ENCODE measurements around the gene DIRAS1.
"Not testable (repeated sequence)": the region's sequence is repeated elsewhere in the genome, so short reads cannot be mapped to it uniquely, and the experiment has no call there.

The DIRAS1 gene

DNA sequence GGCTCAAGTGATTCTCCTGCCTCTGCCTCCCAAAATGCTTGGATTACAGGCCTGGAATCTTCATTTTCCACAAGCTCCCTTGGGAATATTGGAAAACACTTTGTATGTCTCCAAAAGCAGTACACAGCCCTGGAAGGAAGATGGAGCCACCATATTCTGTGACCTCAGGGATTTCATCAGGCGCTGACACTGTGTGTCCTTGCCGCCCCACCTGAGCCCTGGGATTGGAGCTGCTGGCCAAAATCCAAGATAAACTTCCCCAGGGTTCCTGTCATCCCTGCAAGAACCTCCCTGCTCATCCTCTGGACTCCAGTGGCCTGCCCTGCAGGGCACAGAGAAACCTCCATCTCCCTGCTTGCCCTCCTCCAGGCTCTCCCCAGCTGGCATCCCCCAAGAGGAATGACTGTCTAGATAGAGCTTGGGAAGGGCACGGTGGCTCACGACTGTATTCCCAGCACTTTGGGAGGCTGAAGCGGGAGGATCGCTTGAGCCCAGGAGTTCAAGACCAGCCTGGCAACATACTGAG lies 17.4 kb downstream of the DIRAS1 start:
- DNase-seq: no peak

DNA sequence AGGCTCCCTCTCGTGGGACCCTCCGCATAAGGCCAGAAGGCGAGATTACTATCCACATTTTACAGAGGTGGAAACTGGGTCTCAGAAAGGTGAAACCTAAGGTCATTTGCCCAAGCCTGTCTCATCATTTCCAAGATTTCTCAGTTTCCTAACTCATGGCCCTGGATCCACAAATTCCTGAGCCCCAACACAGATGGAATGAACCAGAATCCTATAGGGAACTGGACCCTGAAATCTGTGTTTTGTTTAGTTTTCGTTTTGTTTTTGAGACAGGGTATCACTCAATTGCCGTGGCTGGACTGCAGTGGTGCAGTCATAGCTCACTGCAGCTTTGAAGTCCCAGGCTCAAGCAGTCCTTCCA lies 18.1 kb downstream of the DIRAS1 start:
- DNase-seq: no peak

DNA sequence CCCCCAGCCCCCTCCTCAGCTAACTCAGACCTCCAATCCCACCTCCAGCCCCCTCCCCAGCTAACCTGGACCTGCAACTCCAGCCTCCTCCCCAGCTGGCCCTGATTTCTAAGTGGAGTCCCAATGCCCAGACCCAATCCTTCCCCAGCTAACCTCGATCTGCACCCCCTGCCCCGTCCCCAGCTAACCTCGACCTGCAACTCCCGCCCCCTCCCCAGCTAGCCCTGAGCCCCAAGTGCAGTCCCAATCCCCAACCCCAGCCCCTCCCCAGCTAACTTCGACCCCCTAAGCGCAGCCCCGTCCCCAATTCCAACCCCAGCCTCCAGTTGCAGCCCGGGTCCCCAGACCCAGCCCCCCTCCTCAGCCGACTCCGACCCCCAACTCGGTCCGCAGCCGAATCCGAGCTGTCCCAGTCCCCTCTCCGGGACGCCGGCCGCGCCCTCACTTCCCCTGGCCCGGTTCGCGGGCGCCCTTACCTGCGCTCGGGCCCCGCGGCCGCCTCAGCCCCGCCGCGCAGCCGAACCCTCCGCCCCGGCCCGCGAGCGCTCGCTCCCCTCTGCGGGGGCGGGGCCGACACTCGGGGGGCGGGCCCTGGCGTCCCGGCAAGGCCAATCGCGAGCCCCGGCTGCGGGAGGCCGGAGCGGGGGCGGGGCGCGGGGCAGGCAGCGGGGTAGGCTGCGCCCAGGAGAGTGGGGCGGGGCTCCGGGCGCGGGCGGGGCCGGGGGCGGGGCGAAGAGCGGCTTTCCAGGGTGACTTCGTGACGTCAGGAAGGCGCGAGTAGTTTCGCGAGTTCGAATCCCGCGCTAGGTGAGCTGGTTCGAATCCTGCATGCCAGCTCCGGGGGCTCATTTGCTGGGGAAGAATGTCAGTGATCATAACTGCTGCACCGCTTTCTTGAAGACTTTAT lies 18.7 kb downstream of the DIRAS1 start, which contains the start of gene GNG7:
Gene GNG7, minus strand, starts transcription at position 525 of the 907 bp plus-strand sequence. CDS start 182,006 bp downstream, outside the sequence.
- DNase-seq: peak; percentile 85

DNA sequence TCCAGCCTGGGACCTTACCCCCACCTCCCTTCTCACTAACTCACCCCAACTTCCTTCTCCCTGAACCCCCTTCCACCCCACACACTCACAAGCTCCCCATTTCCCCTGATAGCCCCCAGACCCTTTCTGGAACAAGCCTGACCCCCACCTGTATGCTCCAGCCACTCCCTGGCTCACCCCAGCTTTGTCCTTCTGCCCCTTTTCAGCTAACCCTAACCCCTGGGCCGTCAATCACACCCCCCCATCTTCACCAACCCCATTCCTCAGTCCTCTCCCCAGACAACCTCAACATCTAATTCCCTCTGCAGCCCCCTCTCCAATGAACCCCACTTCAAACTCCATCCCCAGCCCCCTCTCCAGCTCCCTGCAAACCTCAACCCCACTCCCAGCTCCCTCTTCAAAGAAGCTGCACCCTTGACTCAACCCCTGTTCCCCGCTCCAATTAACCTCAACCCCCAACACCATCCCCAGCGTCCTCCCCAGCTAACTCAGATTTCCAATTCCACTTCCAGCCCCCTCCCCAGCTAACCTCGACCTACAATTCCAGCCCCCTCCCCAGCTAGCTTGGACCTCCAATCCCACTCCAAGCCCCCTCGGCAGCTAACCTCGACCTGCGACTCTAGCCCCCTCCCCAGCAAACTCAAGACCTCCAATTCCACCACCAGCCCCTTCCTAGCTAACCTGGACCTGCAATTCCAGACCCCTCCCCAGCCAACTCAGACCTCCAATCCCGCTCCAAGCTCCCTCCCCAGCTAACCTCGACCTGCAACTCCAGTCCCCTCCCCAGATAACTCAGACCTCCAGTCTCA lies 19.6 kb downstream of the DIRAS1 start:
- no peak for DNase-seq

DNA sequence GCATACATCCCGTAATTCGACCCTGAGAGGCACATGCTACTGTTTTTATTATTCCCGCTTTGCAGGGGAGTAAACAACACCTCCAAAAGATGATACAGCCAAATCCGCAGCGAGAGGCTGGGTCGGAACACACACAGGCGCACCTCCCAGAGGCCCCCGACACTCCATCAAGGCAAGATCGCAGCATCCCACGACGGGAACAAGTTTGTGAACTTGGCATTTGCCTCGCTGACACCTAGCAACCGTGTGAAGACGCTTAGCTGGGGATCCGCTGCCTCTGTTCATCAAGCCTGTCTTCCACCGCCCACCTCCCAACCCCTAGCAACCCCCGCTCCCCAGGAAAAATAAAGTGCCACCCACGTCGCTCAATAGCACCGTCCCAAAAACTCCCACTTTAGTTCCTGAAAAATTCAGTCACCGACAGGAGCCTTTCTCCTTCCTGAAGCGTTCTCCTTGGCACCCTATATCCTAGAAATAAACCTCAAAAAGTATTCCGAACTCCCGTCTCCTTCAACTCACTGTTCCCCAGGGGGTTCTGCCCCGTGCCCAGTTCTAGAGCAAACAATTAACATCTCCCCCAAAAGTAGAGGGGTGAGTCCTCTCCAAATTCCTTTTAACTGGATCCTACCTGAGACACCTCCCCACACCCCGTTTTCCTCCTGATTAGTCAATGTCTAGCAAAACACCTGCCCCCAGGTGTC lies 20.4 kb downstream of the DIRAS1 start:
- no peak for DNase-seq

DNA sequence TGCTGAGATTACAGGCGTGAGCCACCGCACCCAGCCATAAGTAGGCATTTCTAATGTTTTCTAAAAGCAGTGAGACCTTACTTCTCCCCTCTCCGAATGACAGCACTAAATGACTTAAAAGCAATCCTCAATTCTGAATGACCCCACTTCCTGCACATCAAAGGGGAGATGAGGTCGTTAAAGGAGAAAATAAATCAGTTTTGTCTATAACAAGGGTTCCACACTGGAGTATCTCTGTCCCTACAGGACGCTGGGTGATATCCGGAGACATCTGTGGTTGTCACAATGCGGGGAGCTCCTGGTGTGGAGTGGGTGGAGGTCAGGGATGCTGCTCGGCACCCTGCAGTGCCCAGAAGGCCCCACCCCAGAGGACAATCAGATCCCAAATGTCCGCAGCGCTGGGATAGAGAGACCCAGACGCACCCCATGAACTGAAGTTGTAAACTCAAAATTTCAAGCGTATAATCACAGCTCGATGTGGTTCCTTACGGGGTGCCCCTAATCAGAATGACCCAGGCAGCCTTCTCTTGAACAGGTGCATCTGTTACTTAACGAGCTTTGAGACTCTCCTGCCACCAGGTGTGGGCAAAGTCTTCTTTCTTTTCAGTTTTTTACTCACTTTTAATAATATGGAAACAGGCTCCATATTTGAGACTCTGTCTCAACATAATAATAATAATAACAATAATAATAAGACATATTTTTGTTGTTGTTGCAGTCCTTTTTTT lies 21.6 kb downstream of the DIRAS1 start:
- no peak for DNase-seq

DNA sequence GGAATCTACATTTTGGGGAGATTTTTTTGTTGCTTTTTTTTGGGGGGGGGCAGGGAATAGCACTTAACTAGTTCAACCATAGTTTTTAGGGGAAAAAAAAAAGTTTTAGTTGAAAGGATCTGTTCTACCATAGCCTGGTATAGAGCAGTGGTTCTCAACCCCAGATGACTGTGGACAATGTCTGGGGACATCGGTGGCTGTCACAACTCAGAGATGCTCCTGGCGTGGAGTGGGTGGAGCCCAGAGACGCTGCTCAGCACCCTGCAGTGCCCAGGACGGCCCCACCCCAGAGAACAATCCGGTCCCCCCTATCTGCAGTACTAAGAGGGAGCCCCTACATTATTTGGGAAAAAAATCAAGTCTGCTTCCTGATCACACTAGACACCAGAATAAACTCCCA lies 27.0 kb downstream of the DIRAS1 start:
- no peak for DNase-seq

DNA sequence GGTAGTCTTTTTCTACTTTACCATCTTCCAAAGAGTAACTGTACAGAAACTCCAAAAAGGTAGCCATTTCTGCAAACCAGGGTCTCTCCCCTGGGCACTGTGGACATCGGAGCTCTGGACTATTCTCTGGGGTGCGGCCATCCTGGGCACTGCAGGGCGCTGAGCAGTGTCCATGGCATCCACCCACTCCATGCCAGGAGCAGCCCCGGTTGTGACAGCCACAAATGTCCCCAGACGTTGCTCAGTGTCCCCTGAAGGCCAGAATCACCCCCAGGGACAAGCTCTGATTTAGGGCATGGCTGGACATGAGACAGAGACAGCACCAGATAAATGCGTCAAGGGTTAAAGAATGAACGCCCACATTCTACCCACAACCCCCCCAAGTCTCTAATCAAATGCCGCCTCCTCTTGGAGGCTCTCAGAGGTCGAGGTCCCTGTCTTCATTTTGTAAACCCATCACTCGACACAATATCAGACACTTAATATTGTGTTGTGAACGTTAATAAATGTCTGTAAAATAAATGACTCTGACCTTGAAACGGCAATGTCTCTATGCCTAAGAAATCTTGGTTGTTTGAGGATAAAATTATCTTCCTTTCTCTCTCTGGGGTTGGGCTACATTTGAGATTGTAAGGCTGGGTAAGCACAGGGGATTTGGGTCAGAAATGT lies 27.5 kb downstream of the DIRAS1 start:
- no peak for DNase-seq

DNA sequence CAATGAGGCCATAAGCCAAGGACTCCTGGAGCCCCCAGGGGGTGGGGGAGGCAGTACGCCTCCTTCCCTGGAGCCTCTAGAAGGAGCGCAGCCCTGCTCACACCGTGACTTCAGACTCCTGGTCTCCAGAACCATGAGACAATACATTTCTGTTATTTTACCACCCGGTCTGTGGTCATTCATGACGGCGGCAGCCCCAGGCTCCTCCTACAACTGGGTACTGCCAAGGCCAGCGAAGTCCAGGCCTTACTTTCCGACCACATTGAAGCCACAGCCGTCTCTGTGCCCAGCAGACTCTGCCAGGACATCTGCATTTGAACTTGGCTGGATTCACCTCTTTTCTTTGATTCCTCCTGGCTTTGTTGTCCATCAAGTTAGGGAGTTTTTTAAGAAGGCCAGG lies 29.2 kb downstream of the DIRAS1 start:
- no peak for DNase-seq

DNA sequence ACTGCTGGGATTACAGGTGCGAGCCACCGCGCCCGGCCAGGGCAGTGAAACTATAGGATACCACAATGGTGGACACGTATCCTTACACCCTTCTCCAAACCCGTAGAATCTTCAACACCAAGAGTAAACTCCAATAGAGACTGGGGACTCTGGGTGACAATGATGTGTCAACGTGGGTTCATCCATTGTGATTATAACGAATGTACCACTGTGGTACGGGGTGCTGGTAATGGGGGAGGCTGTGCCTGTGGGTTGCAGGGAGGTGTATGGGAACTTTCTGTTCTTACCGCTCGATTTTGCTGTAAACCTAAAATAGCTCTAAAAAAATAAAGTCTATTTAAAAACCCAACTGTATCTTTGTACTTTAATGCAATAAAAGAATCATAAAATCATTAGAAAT lies 30.3 kb downstream of the DIRAS1 start:
- no peak for DNase-seq

DNA sequence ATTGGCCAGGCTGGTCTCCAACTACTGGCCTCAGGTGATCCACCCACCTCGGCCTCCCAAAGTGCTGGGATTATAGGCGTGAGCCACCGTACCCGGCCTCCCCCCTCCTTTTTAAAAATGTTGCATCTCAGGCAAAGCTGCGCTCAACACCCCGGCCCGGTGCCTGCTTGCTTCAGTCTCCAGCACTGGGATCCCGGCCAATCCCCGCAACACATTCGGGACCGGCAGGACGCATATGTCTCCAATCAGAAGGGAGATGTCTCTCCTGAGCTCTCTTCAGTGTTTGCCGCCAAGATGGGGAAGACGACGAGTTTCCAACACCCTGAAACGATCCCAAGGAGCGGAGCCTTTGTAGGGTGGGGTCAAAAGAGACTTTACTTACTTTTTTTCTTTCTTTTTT lies 34.8 kb downstream of the DIRAS1 start:
- DNase-seq: no peak

DNA sequence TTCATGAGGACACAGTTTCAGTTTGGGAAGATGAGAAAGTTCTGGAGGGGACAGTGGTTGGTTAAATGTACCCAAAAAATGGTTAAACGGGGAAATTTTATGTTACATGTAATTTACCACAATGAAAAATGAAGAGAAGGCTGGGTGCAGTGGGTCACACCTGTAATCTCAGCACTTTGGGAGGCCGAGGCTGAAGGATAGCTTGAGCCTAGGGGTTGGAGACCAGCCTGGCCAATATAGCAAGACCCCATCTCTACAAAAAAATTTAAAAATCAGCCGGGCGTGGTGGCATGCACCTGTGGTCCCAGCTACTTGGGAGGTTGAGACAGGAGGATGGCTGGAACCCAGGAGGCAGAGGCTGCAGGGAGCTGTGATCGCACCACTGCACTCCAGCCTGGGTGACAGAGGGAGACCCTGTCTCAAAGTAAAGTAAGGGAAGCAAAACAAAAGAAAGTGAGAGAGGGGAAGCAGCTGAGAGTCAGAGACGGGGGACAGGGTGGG lies 35.9 kb downstream of the DIRAS1 start:
- no peak for DNase-seq

DNA sequence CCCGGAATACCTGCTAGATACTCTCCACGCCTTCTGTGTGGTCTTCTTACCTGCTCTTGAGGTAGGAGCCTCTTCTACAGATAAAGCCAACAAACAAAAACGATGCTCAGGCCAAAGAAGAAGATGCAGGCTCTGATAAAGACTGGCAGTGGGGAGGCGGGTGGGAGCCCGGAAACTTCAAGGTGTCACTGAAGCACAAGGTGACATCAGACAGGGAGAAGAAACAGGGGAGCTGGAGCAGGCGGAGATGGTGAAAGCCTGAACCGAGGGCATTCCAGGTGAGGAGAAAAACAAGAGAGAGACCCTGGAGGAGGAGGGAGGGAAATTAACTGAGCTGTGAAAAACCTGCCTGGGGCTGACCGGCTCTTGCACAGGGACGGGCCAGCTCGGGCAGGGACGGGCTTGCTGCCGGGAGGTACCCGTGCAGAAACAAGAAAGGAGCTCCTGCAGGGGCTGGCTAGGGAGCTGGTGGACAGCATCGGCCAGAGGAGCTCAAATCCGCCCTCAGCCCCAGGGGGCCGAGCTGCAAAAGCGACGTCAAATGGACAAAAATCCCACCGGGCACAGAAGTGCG lies 37.7 kb downstream of the DIRAS1 start:
- DNase-seq: no peak

DNA sequence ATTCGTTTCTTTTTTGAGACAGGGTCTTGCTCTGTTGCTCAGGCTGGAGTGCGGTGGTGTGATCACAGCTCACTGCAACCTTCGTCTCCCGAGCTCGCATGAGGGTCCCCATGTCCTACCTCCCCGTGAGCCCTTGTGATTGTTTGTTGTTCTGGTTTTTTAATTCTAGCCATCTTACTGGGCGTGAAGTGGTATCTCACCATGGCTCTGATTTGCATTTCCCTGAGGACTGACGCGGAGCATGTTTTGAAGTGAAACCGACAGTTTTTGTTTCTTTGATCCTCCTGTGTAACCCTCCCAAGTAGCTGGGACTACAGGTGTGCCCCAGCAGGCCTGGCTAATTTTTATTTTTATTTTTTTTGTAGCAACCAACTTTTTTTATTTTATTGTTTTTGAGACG lies 40.4 kb downstream of the DIRAS1 start:
- no peak for DNase-seq

DNA sequence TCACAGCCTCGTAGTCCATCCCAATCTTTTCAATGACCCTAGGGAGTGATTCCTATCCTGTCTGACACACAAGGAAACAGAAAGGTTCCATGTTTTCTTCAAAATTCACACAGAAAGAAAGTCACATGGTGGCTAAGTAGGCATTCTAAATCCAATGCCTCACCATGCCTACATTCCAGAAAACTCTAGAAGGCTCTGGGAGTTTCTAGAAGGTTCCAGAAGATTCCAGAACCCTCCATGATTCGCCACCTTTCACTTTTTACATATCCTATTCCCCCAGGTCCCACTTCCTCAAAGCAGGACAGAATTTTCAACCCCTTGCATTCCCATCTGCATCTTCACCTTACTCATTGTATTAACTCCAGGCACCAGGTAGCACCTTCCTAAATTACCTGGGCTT lies 41.7 kb downstream of the DIRAS1 start:
- DNase-seq: no peak

DNA sequence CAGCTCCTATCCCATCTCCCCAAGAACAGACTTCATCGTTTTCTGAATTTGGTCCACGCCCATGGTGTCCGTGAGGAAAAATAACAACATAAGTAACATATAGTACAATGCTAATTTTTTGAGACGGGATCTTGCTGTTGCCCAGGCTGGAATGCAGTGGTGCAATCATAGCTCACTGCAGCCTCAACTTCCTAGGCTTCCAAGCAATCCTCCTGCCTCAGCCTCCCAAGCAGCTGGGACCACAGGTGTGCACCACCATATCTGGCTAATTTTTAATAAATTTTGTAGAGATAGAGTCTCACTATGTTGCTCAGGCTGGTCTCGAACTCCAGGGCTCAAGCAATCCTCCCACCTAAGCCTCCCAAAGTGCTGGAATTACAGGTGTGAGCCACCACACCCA lies 42.2 kb downstream of the DIRAS1 start:
- DNase-seq: not testable (repeated sequence)

DNA sequence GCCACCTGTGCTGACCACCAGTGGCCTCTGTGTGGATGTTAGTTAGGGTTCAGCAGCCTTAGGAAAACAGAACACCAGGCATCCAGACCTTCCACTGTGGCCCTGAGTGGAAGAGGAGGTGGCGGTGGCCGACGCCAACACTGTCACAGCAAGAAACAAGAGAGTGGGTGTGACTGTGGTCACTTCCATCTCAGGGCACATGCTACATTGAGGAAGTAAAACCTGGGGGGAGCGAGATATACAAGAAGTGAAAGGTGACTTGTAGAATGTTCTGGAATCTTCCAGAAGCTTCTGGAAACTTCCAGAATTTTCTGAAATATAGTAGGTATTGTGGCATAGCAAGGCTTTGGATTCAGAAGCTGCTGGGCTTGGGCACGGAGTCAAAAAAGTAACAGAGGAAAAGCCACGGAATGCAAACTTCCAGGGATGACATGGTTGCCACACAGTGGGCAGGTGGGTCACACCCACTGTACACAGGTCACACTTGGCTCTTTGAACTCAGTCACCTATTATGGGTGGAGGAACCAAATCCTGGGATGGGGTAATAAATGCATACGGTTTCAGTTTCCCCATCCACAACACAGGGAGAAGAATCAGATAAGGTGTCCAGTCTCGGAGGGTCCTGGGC lies 43.0 kb downstream of the DIRAS1 start:
- DNase-seq: no peak

DNA sequence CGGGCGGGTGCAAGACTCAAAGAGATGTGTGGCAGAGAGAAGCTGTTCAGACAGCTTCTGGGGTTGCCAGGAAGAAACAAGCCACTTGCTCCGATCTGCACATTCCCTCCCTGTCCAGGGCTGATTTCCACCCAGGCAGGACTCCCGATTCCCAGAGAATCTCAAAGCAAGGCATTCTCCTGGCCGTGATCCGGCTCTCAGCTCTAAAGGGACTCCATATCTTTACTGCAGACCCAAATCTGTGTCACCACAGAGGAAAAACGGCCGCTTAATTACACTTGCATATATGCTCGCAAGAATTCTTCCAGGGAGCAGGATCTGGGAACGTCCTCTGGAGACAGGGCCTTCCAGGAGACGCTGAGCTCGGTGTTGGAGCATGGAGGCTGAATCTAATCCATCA lies 44.3 kb downstream of the DIRAS1 start:
- no peak for DNase-seq

DNA sequence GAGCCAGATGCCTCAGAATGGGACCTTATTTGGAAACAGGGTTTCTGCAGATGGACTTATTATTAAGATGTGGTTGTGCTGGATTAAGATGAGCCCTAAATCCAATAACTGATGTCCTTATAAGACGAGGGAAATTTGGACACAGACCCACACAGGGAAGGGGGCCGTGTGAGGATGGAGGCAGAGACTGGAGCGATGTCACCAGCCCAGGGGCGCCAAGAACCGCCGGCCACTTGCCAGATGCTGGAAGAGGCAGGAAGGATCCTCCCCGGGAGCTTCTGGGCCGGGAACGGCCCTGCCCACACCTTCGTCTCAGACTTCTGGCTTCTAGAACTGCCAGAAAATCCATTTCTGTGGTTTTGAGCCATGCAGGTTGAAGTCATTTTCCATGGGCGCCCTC lies 45.3 kb downstream of the DIRAS1 start:
- DNase-seq: no peak

DNA sequence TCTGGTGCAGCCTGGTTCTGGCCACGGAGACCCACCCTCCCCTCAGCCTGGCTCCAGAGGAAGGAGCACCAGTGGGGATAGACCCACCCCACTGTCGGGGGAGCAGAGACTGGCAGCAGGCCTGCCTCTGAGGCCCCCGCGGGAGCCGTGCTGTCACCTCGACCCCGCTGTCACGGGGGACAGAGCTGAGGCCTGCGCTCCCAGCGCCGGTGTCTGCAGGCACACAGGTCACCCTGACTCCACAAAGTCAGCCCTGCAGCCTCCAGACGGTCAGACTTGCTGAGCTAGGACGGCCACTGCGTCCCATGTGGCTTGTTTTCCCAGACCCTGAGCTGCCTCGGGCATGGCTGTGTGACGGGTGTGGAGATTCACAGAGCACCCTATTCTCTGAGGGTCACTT lies 51.0 kb downstream of the DIRAS1 start:
- DNase-seq: no peak
